Measurements from ENCODE around the gene ABR. TPM values are rescaled to one million over a fixed set of nuclear protein-coding genes. Genes with fewer than 3 reads are reported as not detected.
A peak's percentile ranks its signal among the peaks of the same experiment; 100 is the strongest.

The ABR gene
- total and polyA plus RNA-seq, 2 of the 13 experiments (the other 11 are each of a cell fraction or from before 2014, with no cell fraction given) = 12.4 to 40.4 TPM

DNA sequence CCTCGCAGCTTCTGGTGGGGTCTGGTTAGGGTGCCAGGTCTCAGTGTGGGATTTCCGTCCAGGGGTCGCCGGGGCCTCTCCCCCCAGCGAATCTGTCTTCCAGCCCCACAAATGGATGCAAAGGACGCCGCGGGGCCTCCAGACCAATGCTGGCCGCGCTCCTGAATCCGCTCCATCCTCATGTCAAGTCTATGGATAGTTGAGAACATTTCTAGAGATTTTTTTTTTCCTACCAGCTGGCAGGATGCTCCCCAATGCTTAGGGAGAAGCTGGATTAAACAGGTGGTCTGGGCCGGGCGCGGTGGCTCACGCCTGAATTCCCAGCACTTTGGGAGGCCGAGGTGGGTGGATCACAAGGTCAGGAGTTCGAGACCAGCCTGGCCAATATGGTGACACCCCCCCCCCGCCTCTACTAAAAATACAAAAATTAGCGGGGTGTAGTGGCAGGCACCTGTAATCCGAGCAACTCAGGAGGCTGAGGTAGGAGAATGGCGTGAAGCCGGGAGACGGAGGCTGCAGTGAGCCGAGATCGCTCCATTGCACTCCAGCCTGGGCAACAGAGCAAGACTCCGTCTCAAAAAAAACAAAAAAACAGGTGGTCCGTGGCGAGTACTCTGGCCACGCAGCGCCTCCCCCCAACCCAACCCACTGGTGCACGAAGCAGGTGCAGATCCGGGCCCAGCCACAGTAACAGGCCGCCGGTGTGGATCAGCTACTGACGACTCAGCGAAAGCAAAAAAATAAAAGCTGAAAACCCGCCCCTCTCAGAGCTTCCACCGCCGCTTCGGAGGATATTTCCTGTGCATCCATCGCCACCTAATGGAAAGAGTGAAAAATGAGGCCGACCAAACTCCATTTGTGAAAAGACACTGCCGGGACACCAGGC, 199.1 kb downstream of the ABR start (continued):
- TF ChIP-seq, protein P1, sequence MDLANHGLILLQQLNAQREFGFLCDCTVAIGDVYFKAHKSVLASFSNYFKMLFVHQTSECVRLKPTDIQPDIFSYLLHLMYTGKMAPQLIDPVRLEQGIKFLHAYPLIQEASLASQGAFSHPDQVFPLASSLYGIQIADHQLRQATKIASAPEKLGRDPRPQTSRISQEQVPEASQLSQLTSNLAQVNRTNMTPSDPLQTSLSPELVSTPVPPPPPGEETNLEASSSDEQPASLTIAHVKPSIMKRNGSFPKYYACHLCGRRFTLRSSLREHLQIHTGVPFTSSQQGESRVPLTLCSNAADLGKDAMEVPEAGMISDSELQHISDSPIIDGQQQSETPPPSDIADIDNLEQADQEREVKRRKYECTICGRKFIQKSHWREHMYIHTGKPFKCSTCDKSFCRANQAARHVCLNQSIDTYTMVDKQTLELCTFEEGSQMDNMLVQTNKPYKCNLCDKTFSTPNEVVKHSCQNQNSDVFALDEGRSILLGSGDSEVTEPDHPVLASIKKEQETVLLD (CRISPR knock-in tag; IDR thresholded peaks at IDR 0.05; ENCODE audit: low read depth) = no peak
- TF ChIP-seq, protein P2, sequence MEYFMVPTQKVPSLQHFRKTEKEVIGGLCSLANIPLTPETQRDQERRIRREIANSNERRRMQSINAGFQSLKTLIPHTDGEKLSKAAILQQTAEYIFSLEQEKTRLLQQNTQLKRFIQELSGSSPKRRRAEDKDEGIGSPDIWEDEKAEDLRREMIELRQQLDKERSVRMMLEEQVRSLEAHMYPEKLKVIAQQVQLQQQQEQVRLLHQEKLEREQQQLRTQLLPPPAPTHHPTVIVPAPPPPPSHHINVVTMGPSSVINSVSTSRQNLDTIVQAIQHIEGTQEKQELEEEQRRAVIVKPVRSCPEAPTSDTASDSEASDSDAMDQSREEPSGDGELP (IDR thresholded peaks at IDR 0.05; ENCODE audit: borderline replicate concordance, low read depth) = no peak
- TF ChIP-seq ZNF251 (CRISPR knock-in tag; IDR thresholded peaks at IDR 0.05) (no peak), ZNF607 (CRISPR knock-in tag; IDR thresholded peaks at IDR 0.05; ENCODE audit: borderline replicate concordance) (no peak), MIER2 (CRISPR knock-in tag; IDR thresholded peaks at IDR 0.05) (0 out of 2 replicates have a peak, but pooled peaks have one; percentile 34)
- TF ChIP-seq, protein P3, sequence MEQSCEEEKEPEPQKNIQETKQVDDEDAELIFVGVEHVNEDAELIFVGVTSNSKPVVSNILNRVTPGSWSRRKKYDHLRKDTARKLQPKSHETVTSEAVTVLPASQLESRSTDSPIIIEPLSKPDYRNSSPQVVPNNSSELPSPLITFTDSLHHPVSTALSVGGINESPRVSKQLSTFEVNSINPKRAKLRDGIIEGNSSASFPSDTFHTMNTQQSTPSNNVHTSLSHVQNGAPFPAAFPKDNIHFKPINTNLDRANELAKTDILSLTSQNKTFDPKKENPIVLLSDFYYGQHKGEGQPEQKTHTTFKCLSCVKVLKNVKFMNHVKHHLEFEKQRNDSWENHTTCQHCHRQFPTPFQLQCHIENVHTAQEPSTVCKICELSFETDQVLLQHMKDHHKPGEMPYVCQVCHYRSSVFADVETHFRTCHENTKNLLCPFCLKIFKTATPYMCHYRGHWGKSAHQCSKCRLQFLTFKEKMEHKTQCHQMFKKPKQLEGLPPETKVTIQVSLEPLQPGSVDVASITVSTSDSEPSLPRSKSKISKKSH (CRISPR knock-in tag; IDR thresholded peaks at IDR 0.05; ENCODE audit: borderline replicate concordance) = 0 out of 2 replicates have a peak, but pooled peaks have one; percentile 1
- TF ChIP-seq, protein P4, sequence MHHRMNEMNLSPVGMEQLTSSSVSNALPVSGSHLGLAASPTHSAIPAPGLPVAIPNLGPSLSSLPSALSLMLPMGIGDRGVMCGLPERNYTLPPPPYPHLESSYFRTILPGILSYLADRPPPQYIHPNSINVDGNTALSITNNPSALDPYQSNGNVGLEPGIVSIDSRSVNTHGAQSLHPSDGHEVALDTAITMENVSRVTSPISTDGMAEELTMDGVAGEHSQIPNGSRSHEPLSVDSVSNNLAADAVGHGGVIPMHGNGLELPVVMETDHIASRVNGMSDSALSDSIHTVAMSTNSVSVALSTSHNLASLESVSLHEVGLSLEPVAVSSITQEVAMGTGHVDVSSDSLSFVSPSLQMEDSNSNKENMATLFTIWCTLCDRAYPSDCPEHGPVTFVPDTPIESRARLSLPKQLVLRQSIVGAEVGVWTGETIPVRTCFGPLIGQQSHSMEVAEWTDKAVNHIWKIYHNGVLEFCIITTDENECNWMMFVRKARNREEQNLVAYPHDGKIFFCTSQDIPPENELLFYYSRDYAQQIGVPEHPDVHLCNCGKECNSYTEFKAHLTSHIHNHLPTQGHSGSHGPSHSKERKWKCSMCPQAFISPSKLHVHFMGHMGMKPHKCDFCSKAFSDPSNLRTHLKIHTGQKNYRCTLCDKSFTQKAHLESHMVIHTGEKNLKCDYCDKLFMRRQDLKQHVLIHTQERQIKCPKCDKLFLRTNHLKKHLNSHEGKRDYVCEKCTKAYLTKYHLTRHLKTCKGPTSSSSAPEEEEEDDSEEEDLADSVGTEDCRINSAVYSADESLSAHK (CRISPR knock-in tag; IDR thresholded peaks at IDR 0.05; ENCODE audit: borderline replicate concordance) = no peak
- TF ChIP-seq, protein P5, sequence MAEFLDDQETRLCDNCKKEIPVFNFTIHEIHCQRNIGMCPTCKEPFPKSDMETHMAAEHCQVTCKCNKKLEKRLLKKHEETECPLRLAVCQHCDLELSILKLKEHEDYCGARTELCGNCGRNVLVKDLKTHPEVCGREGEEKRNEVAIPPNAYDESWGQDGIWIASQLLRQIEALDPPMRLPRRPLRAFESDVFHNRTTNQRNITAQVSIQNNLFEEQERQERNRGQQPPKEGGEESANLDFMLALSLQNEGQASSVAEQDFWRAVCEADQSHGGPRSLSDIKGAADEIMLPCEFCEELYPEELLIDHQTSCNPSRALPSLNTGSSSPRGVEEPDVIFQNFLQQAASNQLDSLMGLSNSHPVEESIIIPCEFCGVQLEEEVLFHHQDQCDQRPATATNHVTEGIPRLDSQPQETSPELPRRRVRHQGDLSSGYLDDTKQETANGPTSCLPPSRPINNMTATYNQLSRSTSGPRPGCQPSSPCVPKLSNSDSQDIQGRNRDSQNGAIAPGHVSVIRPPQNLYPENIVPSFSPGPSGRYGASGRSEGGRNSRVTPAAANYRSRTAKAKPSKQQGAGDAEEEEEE (CRISPR knock-in tag; IDR thresholded peaks at IDR 0.05; ENCODE audit: borderline replicate concordance) = no peak
- TF ChIP-seq, protein P6, sequence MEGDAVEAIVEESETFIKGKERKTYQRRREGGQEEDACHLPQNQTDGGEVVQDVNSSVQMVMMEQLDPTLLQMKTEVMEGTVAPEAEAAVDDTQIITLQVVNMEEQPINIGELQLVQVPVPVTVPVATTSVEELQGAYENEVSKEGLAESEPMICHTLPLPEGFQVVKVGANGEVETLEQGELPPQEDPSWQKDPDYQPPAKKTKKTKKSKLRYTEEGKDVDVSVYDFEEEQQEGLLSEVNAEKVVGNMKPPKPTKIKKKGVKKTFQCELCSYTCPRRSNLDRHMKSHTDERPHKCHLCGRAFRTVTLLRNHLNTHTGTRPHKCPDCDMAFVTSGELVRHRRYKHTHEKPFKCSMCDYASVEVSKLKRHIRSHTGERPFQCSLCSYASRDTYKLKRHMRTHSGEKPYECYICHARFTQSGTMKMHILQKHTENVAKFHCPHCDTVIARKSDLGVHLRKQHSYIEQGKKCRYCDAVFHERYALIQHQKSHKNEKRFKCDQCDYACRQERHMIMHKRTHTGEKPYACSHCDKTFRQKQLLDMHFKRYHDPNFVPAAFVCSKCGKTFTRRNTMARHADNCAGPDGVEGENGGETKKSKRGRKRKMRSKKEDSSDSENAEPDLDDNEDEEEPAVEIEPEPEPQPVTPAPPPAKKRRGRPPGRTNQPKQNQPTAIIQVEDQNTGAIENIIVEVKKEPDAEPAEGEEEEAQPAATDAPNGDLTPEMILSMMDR (CRISPR knock-in tag; IDR thresholded peaks at IDR 0.05) = peak; percentile 86
- TF ChIP-seq, protein P7, sequence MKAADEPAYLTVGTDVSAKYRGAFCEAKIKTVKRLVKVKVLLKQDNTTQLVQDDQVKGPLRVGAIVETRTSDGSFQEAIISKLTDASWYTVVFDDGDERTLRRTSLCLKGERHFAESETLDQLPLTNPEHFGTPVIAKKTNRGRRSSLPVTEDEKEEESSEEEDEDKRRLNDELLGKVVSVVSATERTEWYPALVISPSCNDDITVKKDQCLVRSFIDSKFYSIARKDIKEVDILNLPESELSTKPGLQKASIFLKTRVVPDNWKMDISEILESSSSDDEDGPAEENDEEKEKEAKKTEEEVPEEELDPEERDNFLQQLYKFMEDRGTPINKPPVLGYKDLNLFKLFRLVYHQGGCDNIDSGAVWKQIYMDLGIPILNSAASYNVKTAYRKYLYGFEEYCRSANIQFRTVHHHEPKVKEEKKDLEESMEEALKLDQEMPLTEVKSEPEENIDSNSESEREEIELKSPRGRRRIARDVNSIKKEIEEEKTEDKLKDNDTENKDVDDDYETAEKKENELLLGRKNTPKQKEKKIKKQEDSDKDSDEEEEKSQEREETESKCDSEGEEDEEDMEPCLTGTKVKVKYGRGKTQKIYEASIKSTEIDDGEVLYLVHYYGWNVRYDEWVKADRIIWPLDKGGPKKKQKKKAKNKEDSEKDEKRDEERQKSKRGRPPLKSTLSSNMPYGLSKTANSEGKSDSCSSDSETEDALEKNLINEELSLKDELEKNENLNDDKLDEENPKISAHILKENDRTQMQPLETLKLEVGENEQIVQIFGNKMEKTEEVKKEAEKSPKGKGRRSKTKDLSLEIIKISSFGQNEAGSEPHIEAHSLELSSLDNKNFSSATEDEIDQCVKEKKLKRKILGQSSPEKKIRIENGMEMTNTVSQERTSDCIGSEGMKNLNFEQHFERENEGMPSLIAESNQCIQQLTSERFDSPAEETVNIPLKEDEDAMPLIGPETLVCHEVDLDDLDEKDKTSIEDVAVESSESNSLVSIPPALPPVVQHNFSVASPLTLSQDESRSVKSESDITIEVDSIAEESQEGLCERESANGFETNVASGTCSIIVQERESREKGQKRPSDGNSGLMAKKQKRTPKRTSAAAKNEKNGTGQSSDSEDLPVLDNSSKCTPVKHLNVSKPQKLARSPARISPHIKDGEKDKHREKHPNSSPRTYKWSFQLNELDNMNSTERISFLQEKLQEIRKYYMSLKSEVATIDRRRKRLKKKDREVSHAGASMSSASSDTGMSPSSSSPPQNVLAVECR (CRISPR knock-in tag; IDR thresholded peaks at IDR 0.05; ENCODE audit: borderline replicate concordance) = peak; percentile 11; the same call in 1 of the 2 replicates
